Stimulated activated CD4-positive, alpha-beta T cell treated with anti-CD3 and anti-CD28 coated beads, Interleukin-1b, Interleukin-23, amount 100 ng/mL, for 24 hours (primary cell): ENCODE results near the gene PLXNB1.
"Not testable (repeated sequence)": the region's sequence is repeated elsewhere in the genome, so short reads cannot be mapped to it uniquely, and the experiment has no call there.

Source experiments
- DNase-seq, 4 experiments: peaks; one replicate each; pipeline ENCODE4 v3.0.0-alpha.2; 2020; ENCODE audit warnings: low read depth in 4 of 4, low spot score in 1 of 4

The PLXNB1 gene, protein sequence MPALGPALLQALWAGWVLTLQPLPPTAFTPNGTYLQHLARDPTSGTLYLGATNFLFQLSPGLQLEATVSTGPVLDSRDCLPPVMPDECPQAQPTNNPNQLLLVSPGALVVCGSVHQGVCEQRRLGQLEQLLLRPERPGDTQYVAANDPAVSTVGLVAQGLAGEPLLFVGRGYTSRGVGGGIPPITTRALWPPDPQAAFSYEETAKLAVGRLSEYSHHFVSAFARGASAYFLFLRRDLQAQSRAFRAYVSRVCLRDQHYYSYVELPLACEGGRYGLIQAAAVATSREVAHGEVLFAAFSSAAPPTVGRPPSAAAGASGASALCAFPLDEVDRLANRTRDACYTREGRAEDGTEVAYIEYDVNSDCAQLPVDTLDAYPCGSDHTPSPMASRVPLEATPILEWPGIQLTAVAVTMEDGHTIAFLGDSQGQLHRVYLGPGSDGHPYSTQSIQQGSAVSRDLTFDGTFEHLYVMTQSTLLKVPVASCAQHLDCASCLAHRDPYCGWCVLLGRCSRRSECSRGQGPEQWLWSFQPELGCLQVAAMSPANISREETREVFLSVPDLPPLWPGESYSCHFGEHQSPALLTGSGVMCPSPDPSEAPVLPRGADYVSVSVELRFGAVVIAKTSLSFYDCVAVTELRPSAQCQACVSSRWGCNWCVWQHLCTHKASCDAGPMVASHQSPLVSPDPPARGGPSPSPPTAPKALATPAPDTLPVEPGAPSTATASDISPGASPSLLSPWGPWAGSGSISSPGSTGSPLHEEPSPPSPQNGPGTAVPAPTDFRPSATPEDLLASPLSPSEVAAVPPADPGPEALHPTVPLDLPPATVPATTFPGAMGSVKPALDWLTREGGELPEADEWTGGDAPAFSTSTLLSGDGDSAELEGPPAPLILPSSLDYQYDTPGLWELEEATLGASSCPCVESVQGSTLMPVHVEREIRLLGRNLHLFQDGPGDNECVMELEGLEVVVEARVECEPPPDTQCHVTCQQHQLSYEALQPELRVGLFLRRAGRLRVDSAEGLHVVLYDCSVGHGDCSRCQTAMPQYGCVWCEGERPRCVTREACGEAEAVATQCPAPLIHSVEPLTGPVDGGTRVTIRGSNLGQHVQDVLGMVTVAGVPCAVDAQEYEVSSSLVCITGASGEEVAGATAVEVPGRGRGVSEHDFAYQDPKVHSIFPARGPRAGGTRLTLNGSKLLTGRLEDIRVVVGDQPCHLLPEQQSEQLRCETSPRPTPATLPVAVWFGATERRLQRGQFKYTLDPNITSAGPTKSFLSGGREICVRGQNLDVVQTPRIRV (N-terminal part only)

DNA sequence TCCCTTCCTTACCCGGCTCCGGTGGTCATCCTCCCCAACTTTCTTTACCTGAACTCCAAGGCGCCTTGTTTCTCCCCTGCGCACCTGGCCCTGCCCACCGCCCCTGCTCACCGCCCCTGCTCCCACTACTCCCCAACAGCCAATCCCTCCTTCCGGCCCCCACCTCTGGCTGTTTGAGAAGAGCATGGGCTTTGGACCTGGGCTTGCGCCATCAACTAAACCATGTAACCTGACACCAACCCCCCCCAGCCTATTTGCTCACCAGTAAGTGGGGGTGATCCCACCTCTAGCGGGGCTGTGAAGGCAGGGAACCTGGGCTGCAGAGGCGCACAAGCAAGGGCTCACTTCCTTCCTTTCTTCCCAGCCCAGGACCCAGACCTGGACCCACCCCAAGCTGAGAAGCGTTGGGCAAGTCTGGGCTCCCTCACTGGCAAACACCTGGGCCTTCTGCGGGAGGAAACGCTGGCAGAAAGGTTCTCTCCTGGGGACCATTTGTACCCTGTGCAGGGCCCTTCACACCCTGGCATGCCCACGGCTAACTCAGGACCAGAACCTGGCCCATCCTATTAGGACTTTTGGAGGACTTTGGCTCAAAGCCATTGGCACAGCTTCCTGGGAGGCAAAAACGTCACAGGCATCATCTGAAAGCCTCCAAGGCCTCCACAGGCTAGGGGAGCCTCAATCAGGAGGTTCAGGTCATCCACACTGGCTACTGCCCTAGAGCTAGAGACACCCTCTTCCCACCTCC lies at the start of gene PLXNB1:
Gene PLXNB1, minus strand, starts transcription at position 127 of the 748 bp plus-strand sequence. CDS start 5,475 bp downstream, outside the sequence.
- no peak for DNase-seq

DNA sequence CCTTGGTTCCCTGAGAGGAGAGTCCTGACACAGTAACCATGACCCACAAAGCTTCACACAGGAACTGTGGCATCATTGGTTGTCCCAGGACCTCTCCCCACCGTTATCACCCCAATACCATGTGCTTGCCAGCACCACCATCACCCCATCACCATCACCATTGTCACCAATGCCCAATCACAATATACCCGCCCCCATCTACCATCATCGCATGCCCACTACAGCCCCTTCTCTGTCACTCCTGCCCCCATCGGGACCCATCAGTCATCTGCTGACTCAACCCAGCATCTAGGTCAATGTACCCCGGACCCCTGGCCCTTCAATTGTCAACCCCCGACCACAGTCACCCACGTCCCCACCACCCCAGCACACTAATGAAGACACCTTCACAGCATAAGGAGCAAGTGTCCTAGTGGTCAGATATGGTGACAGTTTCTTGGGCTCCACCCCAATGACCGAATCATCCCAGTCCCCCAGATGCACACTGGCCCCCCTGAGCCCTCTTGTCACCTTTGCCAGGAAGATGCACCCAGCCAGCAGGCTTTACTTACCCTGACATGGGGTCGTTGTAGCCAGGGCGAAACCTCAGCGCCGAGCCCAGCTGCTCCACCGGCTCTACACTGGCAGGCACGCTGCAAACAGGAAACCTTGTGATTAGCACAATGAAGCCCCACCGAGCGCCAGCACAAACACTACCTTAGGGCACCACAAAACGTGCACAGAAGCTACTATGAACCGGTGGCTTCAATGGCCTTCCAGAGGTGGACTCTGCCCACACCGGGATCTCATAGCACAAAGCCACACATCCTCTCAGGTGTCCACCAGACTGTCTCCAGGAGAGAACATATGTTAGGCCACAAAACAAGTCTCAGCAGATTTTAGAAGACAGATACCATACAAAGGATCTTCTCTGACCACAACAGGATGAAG lies 49.0 kb upstream of the PLXNB1 start:
- no peak for DNase-seq

DNA sequence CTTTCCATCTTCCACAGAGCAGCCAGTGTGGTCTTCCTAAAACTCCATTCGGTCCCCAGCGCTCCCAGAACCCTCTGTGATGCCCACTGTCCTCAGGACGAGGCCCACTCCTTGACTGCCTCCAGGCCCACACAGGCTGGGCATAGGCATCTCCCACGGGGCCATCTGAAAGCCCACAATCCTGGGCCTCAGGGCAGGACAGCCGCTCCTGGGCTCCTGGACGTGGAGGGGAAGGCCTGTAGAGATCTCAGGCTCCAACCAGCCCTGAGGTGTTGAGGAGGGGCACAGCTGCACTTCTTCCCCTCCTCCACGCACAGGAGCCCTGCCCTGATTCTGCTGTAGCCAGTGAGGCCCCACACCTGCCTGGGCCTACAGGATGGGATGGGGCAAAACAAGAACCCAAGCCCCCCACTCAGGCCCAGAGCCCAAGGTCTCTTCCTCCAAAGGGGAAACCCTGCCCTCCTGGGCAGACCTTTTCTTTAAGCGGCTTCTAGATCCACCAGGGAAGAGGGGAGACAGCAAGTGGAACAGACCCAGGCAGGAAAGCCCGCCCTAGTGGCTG lies 48.2 kb upstream of the PLXNB1 start:
- no peak for DNase-seq

DNA sequence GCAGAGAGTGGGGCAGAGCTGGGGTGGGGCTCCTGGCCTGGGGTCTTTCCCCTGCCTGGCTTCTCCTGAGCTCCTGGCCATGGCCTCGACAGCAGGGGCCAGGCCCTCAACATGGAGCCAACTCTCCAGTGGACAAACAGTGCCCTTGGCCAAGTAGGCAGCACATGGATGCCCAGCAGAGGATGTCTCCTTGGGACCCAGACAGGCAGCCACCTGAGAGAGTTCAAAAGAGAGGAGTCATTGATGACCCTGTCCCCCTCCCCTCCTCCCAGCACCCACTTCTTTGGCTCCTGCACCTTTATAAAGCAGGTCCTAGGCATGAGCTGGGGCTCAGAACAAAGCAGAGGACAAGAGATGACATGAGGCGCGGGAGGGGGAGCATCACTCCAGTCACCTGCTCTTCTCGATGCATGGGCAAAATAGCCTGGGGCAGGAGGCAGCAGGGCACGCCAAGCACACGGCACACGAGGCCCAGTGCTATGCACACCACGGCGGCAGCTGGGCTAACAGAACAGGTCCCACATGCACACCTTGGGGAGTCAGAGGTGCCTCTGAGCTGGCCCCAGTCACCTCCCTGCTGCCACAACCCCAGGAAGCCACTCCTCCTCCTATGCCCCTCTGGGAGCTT lies 46.7 kb upstream of the PLXNB1 start:
- DNase-seq, result no peak

DNA sequence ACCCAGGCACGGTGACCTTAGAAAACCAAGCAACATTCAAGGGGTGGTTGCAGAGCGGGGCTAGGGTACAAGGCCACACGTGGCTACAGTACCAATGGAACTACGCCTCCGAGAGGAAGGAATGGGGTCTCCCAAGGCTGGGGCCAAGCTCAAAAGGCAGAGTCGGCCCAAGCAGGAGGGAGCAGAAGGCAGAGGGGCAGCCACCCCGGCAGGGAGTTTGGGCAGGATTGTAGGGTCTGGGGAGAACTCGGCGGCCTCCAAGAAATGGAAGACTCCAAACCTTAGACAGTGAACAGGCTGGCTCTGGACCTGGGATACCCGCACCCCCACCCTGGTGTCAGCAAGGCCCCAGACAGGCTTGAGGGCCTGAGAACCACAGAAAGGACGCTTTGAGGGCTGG lies 45.3 kb upstream of the PLXNB1 start:
- DNase-seq, result no peak

DNA sequence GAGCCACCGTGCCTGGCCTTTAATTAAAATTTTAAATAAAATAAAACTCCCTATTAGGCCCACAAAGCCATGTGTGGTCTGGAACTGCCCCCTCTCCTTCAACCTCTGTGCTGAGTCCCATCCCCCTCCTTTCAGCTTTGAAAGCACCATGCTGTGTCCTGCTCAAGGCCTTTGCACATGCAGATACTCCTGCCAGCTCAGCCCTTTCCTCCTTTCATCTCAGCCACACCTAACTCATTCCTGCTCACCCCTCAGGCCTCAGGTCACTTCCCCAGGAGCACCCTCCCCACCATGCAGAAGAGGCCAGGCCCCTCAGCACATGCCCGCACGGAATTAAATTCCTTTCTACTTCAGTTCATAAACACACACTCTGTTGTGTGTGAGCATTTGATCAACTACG lies 44.7 kb upstream of the PLXNB1 start:
- no peak for DNase-seq

DNA sequence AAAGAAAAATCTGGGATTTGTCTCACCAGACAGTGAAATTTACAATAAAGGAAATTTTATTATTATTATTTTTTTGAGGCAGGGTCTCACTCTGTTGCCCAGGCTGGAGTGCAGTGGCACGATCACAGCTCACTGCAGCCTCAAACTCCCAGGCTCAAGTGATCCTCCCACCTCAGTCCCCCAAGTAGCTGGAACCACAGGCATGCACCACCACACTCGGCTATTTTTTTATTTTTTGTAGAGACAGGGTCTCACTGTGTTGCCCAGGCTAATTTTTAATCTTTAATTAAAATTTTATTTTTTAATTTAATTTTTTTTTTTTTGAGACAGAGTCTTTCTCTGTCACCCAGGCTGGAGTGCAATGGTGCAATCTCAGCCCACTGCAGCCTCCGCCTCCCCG lies 44.1 kb upstream of the PLXNB1 start:
- DNase-seq, result not testable (repeated sequence)

DNA sequence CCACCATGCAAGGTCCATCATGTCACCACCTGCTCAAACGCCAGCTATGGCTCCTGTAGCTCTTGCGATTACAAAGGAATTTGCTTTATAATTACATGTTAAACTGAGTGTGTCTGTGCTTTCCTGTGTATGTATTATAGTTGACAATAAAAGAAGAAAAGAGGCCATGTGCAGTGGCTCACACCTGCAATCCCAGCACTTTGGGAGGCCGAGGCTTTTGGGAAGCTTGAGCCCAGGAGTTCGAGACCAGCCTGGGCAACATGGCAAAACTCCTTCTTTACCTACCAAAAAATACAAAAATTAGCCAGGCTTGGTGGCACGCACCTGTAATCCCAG lies 43.7 kb upstream of the PLXNB1 start:
- DNase-seq, result no peak

DNA sequence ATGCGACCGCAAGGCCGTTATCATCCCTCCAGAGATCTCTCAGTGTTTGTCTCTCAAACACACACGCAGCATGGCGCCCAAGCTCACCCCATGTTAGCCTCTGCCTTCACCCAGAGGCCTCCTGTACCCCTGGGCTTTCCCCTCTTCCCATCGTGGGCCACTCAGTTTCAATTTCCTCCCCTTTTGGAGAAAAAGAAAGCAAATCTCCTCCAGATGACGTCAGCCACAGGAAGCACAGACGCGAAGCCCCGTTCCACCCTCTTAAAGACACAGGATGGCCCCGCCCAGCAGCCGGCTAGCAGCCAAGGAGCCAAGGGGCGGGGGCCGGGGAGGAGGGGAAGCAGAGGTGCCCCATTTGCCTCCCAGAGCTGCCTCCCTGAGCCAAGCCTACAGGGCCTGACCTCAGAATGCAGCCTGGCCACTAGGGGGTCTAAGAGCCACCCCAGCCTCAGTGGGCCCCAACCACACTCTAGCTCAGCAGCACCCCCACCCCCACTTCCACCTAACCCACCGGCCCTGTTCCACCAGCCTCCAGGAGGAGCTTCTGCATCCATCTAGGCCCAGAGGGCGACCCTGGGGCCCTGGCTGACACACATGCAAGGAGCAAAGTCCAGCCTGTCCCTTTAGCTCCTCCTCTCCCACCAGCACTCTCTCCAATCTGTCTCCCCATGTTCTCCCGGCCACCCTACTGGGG lies 43.2 kb upstream of the PLXNB1 start:
- DNase-seq, result peak; percentile 78 to 97 (median 86)

DNA sequence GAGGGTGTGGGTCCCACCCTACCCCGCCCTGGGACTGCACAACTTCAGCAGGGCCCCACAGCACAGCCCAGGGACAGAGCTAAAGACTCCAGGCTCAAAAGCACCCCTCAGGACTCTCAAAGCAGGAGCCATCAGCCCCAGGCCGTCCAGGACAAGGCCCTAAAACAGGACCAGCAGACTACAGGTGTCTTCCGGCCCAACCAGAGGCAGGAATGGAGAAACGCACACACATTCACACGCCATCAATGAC lies 42.7 kb upstream of the PLXNB1 start:
- DNase-seq, result no peak

DNA sequence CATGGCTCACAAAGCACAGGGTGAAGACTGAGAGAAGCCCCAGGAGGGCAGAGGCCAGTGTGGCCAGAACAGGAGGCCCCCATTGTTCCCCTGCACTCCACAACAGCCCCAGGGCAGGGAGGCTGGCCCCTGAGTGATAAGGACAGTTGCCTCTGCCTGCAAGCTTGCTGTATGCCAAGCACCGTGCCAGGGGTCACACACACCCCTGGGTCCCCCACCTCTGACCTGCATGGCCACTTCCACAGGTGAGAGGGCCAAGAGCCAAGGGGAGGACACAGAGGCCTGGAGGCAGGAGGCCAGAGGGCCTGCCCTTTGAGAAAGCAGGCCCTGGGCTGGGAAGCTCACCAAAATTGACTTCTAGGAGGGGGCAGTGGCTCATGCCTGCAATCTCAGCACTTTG lies 40.4 kb upstream of the PLXNB1 start:
- no peak for DNase-seq

DNA sequence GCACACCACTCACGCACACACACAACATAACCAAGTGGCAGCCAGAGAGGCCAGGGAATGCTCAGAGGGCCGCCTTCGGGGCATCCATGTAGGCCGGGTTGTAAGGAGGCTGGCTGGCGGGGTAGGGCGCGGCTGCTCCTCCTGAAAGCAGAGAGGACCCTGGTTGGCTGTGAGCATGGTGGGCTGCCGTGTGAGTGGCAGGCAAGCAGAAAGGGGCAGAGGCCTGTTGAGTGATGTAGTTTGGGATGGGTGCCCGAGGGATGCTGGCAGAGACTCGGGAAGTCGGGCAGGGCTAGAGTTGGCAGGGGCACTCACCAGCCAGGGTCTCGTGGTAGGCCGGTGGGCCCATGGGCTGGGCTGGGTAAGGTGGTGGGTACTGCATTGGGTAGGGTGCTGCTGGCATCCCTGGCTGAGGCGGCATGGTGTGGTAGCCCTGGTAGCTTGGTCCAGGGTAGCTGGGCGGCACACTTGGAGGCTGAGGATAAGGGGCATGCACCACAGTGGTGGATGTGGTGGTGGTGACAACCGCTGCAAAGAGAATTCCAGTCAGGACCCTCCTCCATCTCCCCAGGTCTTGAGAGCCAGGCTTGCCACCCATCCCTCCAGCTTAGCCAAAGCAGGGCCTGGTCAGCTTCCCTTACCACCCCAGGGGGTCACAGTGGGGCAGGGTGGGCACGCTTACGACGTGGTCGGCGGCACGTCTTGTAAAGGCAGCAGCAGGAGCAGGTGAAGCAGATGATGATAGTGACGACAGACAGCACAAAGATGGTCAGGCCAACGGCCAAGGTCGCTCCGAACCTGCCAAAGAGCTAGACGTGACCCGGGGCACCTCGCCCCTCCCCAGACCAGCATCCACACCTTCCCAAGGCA lies 39.4 kb upstream of the PLXNB1 start:
- no peak for DNase-seq

DNA sequence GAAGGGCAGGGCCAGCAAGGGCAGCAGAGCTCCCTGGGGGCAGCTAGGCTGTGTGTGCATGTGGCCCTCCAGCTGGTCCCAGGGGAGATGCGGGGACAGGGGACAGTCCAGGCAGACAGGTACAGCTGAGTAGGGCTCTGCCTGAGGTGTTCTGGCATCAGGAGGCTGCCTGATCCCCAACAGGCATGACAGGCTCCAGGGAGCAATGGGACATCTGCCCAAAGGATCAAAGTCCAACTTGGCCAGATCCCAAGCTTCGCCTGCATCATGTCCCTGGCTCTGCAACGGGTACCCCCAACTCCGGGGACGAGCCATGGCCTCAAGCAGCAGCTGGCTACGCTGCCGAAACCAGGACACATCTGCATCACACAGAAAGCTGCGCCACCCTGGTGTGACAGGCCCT lies 38.4 kb upstream of the PLXNB1 start:
- no peak for DNase-seq

DNA sequence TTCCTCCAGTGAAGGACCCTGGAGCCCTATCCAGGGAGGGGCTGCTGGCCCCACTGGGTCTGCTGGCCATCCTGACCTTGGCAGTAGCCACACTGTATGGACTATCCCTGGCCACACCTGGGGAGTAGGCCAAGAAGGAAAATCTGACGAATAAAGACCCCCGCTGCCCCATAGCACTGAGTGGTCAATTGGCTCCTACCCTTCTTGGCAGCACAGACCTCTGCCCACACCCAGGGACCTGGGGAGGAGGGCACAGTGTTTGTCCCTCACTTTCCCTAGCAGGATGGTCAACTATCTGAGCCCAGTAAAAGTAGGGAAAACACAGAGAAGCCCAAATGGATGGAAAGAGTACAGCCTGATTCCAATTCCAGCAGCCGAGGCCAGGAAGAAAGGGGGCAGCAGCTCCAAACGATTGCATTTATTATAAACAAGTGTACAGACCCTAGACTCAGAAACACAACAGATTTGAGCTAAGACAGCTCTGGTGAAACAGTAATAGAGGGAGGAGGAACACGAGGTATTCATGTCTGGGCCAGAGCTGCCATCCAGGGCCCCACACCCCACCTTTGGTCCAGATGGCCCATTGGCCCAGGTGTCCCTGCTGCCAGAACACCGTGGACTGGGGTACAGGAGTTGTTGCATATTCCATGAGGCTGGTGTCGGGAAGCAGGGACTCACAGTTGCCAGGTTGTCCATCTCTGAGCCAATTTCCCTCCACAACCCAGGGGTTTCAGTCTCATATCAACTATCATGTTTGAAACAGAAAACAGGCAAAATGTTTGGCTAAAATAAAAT lies 37.8 kb upstream of the PLXNB1 start:
- no peak for DNase-seq

DNA sequence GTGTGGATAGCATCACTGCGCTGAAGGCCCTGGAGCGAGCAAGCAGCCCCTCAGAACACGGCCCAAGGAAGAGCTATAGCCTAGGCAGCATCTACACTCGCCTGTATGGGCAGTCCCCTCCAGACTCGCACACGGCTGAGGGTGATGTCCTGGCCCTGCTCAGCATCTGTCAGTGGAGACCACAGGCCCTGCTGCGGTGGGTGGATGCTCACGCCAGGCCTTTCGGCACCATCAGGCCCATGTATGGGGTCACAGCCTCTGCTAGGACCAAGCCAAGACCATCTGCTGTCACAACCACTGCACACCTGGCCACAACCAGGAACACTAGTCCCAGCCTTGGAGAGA lies 37.2 kb upstream of the PLXNB1 start:
- no peak for DNase-seq

DNA sequence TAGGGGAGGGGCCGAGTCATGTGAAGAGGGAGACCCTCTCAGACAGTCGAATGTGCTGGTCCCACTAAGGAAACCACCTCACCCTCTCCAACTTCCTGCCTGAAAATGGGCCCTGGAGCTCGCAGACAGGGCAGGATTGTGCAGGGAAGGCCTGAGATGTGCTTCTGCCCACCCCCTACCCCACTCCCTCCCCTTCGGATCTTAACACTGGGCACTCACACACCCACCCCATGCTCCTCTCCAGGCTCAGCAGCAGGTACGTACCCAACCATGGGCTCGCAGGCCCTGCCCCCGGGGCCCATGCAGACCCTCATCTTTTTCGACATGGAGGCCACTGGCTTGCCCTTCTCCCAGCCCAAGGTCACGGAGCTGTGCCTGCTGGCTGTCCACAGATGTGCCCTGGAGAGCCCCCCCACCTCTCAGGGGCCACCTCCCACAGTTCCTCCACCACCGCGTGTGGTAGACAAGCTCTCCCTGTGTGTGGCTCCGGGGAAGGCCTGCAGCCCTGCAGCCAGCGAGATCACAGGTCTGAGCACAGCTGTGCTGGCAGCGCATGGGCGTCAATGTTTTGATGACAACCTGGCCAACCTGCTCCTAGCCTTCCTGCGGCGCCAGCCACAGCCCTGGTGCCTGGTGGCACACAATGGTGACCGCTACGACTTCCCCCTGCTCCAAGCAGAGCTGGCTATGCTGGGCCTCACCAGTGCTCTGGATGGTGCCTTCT lies 36.7 kb upstream of the PLXNB1 start:
- peak in 1 of 4 experiments; percentile 27 for DNase-seq
